KOPT-K1 (cell line): ENCODE results near the gene GRSF1.
"Not testable (repeated sequence)": the region's sequence is repeated elsewhere in the genome, so short reads cannot be mapped to it uniquely, and the experiment has no call there.

Experiments used
- H3K27ac ChIP-seq: fragments of 200-600 bp; sonication (generic); 2 replicates; pipeline ENCODE4 v1.5.1; 2016; ENCODE audit warnings: antibody characterized with exemption, mild to moderate bottlenecking, low read depth, low read length; ENCODE audit not compliant: poor library complexity, severe bottlenecking
- H3K36me3 ChIP-seq: fragments of 200-600 bp; sonication (generic); 2 replicates; pipeline ENCODE4 v1.5.1; 2017; ENCODE audit warnings: antibody characterized with exemption, mild to moderate bottlenecking, low read length, moderate library complexity; ENCODE audit not compliant: insufficient read depth
- H3K9me3 ChIP-seq: fragments of 200-600 bp; sonication (generic); 2 replicates; pipeline ENCODE4 v1.5.1; 2017; ENCODE audit warnings: antibody characterized with exemption, low read length, mild to moderate bottlenecking; ENCODE audit not compliant: insufficient read depth, poor library complexity, severe bottlenecking

Gene GRSF1

GRCh38 chr4:70808151-70808550, 31.5 kb downstream of the GRSF1 start:
- Histone ChIP-seq H3K36me3 (peaks cover 21% of the 10 kb centered on the region), H3K9me3 (no peaks in the 10 kb centered on the region)

GRCh38 chr4:70802928-70803580, 36.6 kb downstream of the GRSF1 start:
- Histone ChIP-seq H3K9me3 (no peaks in the 10 kb centered on the region), H3K36me3 (peaks cover 24% of the 10 kb centered on the region), H3K27ac (peak overlapping the region; percentile 55)

More at GRCh38 chr4:70808151-70808550, 31.5 kb downstream of the GRSF1 start:
- no peak overlapping the region for H3K27ac ChIP-seq

- peaks cover 25% of the 10 kb centered on the region for H3K36me3 ChIP-seq
- peak overlapping the region; percentile 55 for H3K27ac ChIP-seq
- no peaks in the 10 kb centered on the region for H3K9me3 ChIP-seq
Measured at GRCh38 chr4:70801265-70801809, 38.4 kb downstream of the GRSF1 start.

- peaks cover 91% of the 10 kb centered on the region for H3K36me3 ChIP-seq
- H3K9me3 ChIP-seq: no peaks in the 10 kb centered on the region
- no peak overlapping the region for H3K27ac ChIP-seq
Measured at GRCh38 chr4:70793626-70794025, 46.1 kb downstream of the GRSF1 start.

GRCh38 chr4:70788733-70789132, 51.0 kb downstream of the GRSF1 start:
- peaks cover 89% of the 10 kb centered on the region for H3K36me3 ChIP-seq
- H3K9me3 ChIP-seq: no peaks in the 10 kb centered on the region
- H3K27ac ChIP-seq: no peak overlapping the region

GRCh38 chr4:70787496-70787895, 52.2 kb downstream of the GRSF1 start:
- Histone ChIP-seq H3K9me3 (no peaks in the 10 kb centered on the region), H3K36me3 (peaks cover 79% of the 10 kb centered on the region), H3K27ac (no peak overlapping the region)

GRCh38 chr4:70783096-70783495, 56.6 kb downstream of the GRSF1 start:
- Histone ChIP-seq H3K9me3 (no peaks in the 10 kb centered on the region), H3K36me3 (peaks cover 77% of the 10 kb centered on the region), H3K27ac (no peak overlapping the region)

- Histone ChIP-seq H3K9me3 (no peaks in the 10 kb centered on the region), H3K27ac (no peak overlapping the region), H3K36me3 (peaks cover 61% of the 10 kb centered on the region)
Measured at GRCh38 chr4:70778888-70779422, 60.7 kb downstream of the GRSF1 start.

GRCh38 chr4:70772929-70773555, 66.6 kb downstream of the GRSF1 start:
- Histone ChIP-seq H3K36me3 (peaks cover 55% of the 10 kb centered on the region), H3K27ac (peak overlapping the region; percentile 15), H3K9me3 (no peaks in the 10 kb centered on the region)

GRCh38 chr4:70769396-70769795, 70.3 kb downstream of the GRSF1 start:
- Histone ChIP-seq H3K36me3 (peaks cover 61% of the 10 kb centered on the region), H3K27ac (peak overlapping the region; percentile 50)
- not testable (repeated sequence) for H3K9me3 ChIP-seq

- no peaks in the 10 kb centered on the region for H3K9me3 ChIP-seq
- H3K27ac ChIP-seq: peak overlapping the region; percentile 50
- peaks cover 68% of the 10 kb centered on the region for H3K36me3 ChIP-seq
Measured at GRCh38 chr4:70768301-70768948, 71.3 kb downstream of the GRSF1 start.
